NCI-H446 treated with DMSO at 0.1 percent for 48 hours (cell line): ENCODE results near the gene OTULINL.

Experiments
- DNase-seq: peaks from one replicate; lab custom pipeline; 2025; lab: John Stamatoyannopoulos, UW

The OTULINL gene

DNA sequence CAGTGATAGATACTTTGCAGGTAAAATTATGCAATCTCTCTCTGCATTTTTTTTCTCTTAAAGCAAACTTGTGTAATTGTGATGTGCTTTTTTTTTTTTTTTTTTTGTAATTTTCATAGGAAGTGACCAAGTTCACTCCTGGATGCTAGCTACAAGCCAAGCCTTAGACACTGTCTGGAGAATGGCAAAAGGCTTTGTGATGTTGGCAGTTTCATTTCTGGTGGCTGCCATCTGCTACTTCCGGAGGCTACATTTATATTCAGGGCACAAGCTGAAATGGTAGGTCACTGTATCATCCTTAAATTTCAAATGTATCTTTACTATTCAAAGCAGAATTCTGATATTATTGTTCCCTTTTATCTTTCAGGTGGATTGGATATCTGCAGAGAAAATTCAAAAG is 19.3 kb downstream of the OTULINL start:
- DNase-seq, result no peak

DNA sequence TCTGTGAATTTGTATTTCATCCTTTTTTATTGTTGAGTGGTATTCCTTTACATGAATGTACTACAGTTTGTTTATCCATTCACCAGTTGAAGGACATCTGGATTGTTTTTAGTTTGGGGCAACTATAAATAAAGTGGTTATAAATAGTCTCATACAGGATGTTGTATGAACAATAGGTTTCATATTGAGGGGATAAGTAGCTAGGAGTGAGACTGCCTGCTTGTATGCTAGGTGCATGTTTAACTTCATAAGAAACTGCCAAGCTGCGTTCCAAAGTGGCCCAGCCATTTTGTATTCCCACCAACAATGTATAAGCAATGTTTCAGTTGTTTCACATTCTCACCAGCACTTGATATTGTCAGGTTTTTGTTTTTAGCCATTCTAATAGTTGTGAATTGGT is 21.5 kb downstream of the OTULINL start:
- DNase-seq, result no peak

DNA sequence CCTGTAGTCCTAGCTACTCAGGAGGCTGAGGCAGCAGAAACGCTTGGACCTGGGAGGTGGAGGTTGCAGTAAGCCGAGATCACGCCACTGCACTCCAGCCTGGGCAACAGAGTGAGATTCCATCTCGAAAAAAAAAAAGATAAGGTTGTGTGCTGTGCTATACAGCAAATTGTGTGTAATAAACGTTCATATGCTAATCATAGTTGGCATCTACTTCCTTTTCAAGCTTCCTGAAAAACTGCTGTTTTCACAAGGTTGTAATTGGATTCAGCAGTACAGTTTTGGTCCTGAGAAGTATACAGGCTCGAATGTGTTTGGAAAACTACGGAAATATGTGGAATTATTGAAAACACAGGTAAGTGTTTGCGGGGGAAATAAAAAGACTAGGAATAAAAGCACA is 25.5 kb downstream of the OTULINL start:
- no peak for DNase-seq

DNA sequence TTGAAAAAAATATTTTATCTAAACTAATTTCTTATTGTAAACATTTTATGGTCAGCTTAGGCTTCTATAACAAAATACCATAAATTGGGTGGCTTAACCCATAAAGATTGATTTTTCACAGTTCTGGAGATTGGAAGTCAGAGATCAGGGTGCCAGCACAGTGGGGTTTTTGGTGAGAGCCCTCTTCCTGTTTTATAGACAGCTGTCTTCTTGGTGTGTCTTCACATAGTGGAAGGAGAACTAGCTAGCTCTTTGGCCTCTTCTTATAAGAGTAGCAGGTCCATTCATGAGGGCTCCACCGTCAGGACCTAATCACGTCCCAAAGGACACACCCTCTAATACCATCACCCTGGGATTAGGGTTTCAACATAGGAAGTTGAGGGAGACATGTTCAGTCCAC is 26.6 kb downstream of the OTULINL start:
- DNase-seq, result no peak

DNA sequence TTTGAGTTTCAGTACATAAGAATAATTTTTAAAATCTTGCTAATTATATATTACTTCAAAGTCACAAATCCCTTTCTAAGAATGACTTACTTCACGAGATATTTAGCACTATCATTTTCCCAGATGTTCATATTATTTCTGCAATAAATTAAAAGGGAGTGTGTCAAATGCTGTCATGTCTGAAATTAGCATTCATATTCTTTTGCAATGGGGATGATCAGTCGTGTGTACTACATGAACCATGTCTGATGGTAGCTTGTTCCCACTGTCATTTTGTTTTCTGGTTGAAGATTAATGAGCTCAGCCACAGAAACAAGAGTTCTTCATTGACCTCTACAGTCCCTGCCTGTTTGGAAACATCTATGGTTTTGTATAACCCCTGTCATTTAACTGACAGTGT is 30.1 kb downstream of the OTULINL start:
- DNase-seq, result no peak

DNA sequence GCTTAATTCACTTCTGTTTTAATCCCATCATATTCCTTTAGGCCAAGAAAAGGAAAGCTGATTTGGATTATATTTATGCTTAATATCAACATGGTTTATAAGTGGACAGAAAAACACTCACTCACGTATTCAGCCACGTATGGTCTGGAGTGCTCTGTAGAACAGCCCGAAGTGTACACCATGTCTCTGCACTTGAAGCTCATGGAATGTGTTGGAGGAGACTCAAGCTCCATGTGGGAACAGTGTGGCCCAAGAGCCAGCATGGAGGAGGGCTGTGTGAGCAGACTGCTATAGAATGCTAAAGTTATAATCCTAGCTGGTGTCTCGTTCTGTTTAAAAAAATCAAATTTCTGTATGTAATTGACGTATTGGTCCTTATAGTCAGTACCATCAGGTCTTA is 32.9 kb downstream of the OTULINL start:
- DNase-seq, result no peak

DNA sequence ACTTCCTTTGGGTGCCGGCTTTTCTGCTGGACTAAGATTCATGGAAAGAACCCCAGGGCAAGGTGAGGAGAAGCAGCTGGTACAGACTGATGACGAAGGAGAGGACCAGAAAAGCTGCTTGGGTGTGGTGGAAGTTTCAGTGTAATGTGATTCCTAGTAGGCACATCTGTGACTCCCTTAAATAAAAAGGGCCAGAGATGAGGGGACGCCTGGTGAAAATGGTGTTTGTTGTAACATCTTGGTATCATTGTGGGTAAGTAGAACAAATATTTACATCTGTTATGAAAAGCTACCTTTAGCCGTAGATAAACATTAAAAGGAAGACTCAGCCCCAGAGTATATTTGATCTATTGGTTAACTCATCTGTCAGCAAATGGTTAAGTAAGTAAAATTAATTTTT is 33.8 kb downstream of the OTULINL start:
- DNase-seq, result no peak

DNA sequence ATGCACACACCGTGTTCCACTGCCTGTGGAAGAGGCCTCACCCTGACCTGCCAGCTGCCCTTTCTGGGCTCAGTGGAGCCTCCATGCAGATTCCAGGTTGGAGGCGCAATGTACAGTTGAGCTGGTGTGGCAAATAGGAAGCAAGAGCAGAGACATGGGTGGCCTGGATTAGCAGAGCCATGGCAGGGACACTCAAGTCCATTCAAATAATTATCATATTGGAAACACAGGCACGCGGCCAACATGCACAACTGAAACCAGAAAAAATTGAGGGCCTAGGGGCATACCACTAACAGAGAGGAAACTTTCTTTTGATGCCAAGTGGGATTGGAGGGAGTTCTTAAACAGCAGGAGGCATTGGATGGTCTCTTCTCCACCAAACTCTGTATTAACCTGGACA is 35.8 kb downstream of the OTULINL start:
- no peak for DNase-seq

DNA sequence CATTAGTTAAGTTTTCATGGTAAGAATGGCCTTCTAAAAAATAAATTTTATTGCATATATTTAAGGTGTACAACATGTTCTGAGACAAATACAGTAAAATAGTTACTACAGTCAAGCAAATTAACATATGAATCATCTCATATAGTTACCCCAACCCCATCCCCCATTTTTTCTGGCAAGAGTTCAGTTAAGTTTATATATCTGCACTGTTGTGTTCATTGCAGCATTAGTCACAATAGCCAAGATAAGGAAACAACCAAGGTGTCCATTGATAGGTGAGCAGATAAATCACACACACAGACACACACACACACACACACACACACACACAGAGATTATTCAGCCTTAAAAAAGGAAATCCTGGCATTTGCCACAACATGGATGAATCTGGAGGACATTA is 45.7 kb downstream of the OTULINL start:
- no peak for DNase-seq

DNA sequence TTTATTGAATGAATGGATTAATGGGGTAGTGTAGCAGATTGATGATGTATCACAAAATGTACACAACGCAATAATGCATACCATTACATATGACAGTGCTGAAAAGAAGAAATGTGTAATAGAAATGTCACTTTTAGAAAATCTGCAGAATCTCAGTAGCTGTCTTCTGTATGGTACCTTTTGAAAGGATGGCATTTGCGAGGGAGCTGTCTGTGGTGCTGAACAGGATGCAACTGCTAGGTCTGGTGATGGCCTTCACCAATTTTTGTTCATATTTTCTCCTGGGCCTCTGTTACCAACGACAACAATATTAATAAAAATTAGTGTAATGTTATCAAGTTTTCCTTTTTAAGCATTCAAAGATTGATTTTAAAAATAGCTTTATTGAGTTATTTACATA is 46.8 kb downstream of the OTULINL start:
- no peak for DNase-seq

DNA sequence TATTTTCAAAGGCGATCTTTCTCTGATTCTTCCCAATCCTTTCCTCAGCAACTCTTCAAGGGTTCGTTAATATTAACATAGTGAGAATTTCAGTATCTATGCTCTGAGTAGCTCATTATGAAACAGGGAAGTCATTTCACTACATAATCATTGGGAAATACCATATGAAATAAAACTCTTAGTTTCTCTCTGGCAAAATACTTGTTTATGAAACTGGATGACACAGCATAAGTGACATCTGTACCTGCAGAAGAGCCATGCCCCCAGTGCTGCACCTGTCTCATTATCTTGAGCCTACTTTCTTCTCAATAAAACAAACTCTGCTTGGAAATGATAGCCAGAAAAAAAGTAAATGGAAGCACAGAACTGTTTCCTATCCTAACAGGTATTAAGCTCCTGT is 49.1 kb downstream of the OTULINL start:
- no peak for DNase-seq

DNA sequence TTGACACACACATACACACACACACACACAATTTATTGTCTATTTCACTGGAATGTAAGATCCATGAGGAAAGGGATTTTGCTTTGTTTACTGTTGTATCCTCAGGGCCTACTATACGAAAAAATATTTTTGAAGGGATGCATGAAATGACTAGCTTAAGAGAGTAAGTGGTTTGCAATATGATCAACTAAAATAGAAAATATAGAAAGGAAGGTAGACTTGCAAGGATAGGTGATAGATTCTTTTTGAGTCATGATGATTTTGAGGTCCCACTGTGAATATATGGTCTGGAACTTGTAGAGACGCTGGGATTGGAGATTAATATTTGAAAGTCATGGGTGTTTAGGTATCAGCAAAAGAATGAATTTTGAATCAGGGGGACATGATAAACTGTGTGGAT is 54.1 kb downstream of the OTULINL start:
- no peak for DNase-seq

DNA sequence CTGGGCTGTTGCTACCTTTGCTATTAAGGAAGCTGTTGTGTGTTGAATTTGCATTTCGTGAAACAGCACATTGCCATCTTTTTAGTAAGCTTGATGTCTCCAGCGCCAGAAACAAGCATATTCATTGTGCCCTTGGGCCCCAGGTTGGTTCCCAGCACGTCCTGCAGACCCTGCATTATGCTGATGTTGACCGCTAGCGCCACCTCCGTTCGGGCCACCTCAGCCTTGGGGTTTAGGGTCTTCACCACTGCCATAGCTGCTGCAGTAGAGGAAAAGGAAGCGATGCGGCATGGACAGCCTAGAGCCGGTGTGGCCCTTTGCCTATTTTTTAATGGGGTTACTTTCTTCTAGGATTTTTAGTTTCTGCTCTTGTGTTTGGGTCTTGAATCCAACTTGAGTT is 59.2 kb downstream of the OTULINL start:
- no peak for DNase-seq

DNA sequence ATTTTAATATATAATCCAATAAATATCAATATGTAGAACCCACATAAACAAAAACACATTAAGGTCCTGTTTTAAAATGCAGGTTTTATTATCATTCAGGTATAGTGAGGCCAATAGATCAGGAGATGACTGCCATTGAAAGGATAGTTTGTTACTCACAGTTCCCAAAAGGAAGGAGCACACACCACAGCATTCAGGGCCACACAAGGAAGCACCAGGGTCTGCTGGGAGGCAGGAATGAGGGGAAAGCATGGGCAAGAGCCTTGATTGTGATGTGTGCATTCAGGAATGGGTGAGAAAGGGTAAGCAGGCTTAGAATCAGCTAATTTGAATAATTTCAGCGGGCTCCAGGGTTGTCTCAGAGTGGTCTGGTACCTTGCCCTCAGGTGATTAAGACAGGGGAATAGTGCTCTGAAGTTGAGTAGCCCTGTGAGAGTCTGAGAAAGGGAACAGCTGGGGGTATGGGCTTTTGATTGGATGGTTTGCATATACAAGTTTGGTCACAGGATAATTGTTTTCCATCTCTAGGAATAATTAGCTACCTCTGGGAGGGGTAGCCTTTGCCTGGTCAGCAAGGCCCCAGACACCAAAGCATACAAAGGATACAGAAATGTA is 63.1 kb downstream of the OTULINL start:
- no peak for DNase-seq

DNA sequence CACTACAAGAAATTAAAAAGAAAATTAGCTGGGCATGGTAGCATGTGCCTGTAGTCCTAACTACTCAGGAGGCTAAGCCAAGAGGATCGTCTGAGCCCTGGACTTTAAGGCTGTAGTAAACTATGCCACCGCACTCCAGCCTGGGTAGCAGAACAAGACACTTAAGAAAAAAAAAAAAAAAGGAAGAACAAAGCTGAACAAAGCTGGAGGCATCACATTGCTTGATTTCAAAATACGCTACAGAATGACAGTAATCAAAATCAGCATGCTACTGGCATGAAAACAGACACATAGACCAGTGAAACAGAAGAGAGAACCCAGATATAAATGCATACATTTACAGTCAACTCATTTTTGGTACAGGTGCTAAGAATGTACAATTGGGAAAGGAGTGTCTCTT is 68.5 kb downstream of the OTULINL start:
- no peak for DNase-seq

DNA sequence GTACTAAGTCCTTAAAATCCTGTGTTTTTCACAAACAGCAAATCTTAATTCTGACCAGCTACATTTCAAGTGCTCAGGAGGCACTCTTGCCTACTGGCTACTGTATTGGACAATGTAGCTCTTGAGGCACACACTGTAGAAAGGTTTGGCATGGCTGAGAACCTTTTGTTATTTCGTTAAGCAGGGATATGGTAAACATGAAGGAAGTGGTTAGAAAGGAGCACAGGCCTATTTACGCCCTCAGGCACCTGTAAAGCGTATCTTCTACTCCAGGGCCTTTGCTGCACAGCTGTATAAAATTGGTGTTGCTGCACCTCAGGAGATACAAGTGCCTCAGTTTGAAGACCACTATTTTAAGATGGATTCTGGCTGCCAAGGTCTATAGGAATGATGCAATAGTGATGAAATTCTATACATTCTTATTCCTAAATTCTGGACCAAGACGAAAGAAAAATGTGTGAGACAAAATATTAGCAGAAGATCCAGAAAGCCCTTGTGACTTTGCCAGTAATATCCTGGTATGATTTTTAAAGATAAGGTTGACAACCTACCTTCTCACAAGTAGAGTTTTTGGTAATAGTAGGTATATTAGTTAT is 73.7 kb downstream of the OTULINL start:
- no peak for DNase-seq

DNA sequence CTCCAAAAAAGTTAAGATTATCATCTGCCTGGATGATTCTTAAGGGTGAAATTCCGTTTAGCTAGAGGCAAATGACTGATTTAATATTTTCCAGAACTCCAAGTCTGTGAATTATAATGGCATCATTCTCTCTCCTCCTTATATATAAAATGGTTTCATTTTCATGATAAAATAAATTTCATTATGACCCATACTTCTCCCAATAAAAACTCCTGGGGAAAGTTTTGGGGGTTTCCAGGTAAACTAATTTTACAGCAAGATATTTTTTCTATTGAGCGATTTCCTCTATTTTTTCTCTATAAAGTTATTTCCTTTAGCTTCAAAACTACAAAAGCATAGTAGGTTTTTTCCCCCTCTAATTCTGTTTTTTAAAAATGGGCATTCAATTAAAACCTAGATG is 75.3 kb downstream of the OTULINL start:
- DNase-seq, result no peak

DNA sequence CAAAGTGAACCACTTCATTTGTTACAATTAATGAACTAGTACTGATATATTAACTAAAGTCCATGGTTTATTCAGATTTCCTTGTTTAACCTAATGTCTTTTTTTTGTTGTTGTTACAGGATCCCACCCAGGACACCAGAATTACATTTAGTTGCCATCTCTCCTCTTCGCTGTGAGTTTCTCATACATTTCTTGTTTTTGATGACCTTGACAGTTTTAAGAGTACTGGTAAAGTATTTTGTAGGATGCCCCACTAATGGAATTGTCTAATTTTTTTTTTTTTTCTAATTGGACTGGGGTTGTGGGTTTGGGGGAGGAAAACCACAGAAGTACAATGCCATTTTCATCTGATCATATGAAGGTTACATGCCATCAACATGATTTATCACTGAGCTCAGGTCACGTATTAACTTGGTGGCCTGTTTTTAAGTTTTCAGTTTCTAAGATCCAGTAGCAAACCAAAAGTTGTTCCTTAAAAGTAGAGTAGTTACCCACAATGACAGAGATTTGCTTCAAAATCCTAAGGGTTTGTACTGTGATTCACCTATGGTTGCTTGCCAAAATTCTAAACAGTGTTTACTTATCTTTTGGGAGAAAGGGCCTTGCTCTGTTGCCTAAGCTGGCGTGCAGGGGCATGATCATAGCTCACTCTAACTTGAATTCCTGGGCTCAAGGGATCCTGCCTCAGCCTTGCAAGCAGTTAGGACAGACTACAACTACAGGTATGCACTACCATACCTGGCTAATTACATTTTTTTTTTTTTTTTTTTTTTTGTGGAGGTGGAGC is 78.4 kb downstream of the OTULINL start:
- no peak for DNase-seq

DNA sequence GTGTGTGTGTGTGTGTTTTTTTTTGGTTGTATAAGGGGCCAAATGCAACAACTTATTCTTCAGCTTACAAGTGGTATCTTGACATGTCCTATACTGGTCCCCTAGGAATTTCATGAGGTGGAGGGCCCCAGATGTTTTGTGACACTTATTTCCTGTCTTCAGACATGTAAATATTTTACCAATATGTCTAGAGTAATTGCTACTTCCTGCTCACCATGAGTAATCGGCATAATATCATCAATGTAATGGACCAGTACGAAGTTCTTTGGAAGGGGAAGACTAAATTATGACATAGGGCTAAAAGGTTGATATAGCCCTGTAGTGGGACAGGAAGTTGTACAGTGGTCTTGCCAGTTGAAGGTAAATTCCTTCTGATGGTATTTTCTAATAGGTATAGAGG is 79.2 kb downstream of the OTULINL start:
- DNase-seq, result no peak
